ENCODE measurements around the gene NPSR1. TPM values are rescaled to one million over a fixed set of nuclear protein-coding genes. Genes with fewer than 3 reads are reported as not detected.

NPSR1 gene
- total RNA-seq, 1 donor from 2014 or later = not detected

DNA sequence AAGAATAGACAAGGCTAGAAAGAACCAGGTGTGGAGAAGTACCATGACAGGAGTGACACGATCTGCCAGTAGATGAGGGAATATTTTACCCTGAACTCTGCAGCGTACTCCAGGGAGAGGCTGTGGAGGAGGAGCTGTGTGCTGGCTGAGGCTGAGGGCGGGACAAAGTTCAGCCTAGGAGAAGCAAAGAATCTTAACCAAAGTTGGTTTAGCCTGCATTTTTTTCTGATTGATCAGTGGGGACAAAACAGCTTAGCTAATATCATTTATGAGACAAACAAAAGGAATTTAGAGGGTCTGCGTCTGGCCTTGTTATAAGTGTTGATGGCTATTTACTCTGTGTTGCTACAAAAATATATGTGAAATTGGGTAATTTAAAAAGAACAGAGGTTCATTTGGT is 5.2 kb upstream of the NPSR1 start:
- H3K27ac ChIP-seq = no peak overlapping the region
- H3K36me3 ChIP-seq = no peaks in the 10 kb centered on the region
- no peaks in the 10 kb centered on the region for H3K4me1 ChIP-seq
- no peaks in the 10 kb centered on the region for H3K9me3 ChIP-seq
- no peak overlapping the region for H3K4me3 ChIP-seq
- intact Hi-C loops (cut with DNase I) = no loop called here
- H3K27me3 ChIP-seq = no peaks in the 10 kb centered on the region
- no peak for DNase-seq (ENCODE audit: low spot score in 2 of 2)
- TF ChIP-seq, protein P1, sequence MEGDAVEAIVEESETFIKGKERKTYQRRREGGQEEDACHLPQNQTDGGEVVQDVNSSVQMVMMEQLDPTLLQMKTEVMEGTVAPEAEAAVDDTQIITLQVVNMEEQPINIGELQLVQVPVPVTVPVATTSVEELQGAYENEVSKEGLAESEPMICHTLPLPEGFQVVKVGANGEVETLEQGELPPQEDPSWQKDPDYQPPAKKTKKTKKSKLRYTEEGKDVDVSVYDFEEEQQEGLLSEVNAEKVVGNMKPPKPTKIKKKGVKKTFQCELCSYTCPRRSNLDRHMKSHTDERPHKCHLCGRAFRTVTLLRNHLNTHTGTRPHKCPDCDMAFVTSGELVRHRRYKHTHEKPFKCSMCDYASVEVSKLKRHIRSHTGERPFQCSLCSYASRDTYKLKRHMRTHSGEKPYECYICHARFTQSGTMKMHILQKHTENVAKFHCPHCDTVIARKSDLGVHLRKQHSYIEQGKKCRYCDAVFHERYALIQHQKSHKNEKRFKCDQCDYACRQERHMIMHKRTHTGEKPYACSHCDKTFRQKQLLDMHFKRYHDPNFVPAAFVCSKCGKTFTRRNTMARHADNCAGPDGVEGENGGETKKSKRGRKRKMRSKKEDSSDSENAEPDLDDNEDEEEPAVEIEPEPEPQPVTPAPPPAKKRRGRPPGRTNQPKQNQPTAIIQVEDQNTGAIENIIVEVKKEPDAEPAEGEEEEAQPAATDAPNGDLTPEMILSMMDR (IDR thresholded peaks at IDR 0.05) = no peak

DNA sequence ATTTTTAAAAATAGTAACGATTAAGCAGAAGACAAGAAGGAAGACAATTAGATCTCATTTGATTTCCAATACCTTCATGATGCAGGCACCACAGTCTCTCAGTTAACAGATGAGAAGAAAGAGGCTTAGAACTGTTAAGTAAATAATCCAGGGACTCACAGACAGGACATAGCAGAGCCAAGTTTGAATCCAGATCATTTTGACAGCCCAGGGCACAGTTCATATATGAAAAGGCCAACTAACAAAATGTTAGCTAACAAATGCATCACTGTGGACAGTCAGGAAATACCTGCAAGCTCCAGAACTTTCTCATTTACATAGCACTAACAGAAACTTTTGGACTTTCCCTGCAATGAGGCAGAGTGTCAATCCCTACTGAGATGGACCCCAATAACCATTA is 4.2 kb upstream of the NPSR1 start:
- TF ChIP-seq, protein P1 (IDR thresholded peaks at IDR 0.05) = no peak
- intact Hi-C loops (cut with DNase I) = no loop called here
- Histone ChIP-seq H3K9me3 (no peaks in the 10 kb centered on the region), H3K27me3 (no peaks in the 10 kb centered on the region), H3K4me3 (no peak overlapping the region), H3K27ac (no peak overlapping the region), H3K4me1 (no peaks in the 10 kb centered on the region), H3K36me3 (no peaks in the 10 kb centered on the region)
- DNase-seq (ENCODE audit: low spot score in 2 of 2) = no peak

DNA sequence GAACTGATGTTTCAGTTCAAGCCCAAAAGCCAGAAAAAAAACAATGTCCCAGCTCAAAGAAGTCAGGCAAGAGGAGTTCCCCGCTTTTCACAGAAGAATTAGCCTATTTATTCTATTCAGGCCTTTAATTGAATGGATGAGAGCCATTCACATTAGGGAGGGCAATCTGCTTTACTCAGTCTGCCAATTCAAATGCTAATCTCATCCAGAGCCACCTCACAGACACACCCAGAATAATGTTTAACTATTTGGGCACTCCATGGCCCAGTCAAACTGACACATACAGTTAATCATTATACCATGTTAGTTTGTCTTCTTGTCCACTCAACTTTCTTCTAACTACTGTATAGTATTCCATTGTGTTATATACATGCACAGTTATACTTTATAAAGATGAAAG is 2.6 kb upstream of the NPSR1 start:
- no peak for DNase-seq (ENCODE audit: low spot score in 2 of 2)
- Histone ChIP-seq H3K27me3 (no peaks in the 10 kb centered on the region), H3K4me1 (no peaks in the 10 kb centered on the region), H3K9me3 (no peaks in the 10 kb centered on the region), H3K27ac (no peak overlapping the region), H3K4me3 (no peak overlapping the region), H3K36me3 (no peaks in the 10 kb centered on the region)
- intact Hi-C loops (cut with DNase I) = no loop called here
- TF ChIP-seq, protein P1 (IDR thresholded peaks at IDR 0.05) = no peak

DNA sequence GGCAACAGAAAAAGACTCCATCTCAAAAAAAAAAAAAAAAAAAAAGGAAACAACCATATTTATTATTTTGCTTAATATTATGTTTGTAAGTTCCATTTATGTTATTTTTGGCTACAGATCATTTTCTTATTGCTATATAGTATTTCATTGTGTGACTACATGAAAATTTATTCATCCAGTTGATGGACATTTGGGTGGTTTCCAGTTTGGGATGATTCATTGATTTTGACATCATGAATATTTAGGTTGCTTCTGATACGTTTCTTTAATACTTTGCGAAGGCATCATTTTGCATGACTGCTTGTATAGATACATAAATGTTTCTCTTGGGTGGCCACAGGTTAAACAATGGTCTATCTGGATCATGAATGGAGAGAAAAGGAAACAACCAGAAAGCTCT is 2.0 kb upstream of the NPSR1 start:
- TF ChIP-seq, protein P1 (IDR thresholded peaks at IDR 0.05) = no peak
- intact Hi-C loops (cut with DNase I) = no loop called here

DNA sequence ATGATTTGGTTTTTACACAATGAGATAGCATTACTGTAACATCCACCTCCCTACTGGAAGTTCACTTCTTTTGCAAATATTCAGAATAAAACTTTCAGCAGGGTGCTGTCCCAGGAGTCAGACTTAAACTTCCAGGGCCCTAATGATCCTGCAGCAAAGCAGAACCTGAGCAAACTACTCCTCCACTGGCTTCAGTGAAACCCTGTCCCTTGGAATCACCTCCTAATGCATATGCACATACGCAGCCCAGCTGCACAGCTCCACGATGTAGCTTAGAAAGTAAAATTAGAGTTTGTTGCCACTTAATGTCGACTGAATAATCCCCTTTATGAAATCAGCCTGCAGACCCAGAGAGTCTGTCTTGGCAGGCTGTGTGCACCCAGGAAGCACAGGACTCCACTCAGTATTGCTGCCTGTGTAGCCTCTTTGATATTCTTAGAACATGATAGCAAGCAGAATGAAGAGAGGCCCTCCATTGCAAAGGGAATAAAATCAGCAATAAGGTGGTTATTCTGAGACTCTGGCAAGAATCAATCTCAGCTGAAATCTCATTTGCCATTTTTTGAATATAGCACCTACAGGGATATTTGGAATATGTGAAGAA is 1.6 kb downstream of the NPSR1 start:
- TF ChIP-seq, protein P1 (IDR thresholded peaks at IDR 0.05) = no peak
- DNase-seq (ENCODE audit: low spot score in 2 of 2) = no peak
- Histone ChIP-seq H3K4me1 (no peaks in the 10 kb centered on the region), H3K4me3 (no peak overlapping the region), H3K36me3 (no peaks in the 10 kb centered on the region), H3K27ac (no peak overlapping the region), H3K27me3 (no peaks in the 10 kb centered on the region), H3K9me3 (no peaks in the 10 kb centered on the region)
- intact Hi-C loops (cut with DNase I) = no loop called here

More for the DNA sequence above, 2.0 kb upstream of the NPSR1 start:
- Histone ChIP-seq H3K27ac (no peak overlapping the region), H3K36me3 (no peaks in the 10 kb centered on the region), H3K4me1 (no peaks in the 10 kb centered on the region), H3K4me3 (no peak overlapping the region), H3K27me3 (no peaks in the 10 kb centered on the region), H3K9me3 (no peaks in the 10 kb centered on the region)
- no peak for DNase-seq (ENCODE audit: low spot score in 2 of 2)
